Measurements from ENCODE around the gene STPG4.
A peak's percentile ranks its signal among the peaks of the same experiment; 100 is the strongest.

The STPG4 gene, protein sequence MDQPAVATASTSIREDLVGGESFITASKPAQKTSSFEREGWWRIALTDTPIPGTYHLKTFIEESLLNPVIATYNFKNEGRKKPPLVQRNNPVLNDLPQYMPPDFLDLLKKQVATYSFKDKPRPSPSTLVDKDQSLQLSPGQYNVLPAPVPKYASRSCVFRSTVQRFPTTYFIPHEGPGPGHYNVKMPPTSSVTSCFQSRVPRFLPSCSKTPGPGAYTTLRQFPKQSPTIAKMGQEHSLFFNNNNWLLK

GRCh38 chr2:47155091-47155876 lies at the start of gene STPG4:
Gene STPG4, minus strand, starts transcription at chr2:47155308. Its CDS starts 57 bp downstream, at chr2:47155251.
- DNase-seq (ENCODE audit: low read depth in 1 of 2, low spot score in 1 of 2), result no peak
- in situ Hi-C loops (cut with HindIII; ENCODE audit: low pct_unique_long_range_greater_than_20kb, low sequenced_read_pairs), result no loop called here

GRCh38 chr2:47204691-47205090 lies 49.6 kb upstream of the STPG4 start:
- in situ Hi-C loops (cut with HindIII; ENCODE audit: low pct_unique_long_range_greater_than_20kb, low sequenced_read_pairs), result no loop called here
- DNase-seq (ENCODE audit: low read depth in 1 of 2, low spot score in 1 of 2), result no peak
- no peak for TF ChIP-seq JUND (IDR thresholded peaks at IDR 0.05; ENCODE audit: low read depth)

More at GRCh38 chr2:47155091-47155876, at the start of gene STPG4:
- no peak for TF ChIP-seq JUND (IDR thresholded peaks at IDR 0.05; ENCODE audit: low read depth)

DNA sequence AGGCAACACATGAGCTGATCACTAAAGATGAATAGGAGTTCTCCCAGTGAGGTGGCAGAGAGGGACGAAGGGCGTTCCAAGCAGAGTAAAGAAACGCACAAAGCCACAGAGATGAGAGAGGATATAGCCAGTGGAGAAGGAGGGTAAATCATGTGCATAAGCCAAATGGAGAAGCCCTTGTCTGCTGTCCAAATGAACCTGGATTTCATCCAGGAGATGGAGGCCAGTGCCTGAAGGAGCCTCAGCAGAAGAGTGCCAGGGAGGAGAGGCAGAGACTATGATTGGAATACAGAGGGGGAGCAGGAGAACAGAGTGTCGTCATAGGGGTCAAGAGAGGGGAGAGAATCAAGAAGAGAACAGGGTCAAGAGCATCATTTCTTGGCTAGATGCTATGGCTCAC lies 48.9 kb upstream of the STPG4 start:
- no peak for TF ChIP-seq JUND (IDR thresholded peaks at IDR 0.05; ENCODE audit: low read depth)
- DNase-seq (ENCODE audit: low read depth in 1 of 2, low spot score in 1 of 2), result no peak
- in situ Hi-C loops (cut with HindIII; ENCODE audit: low pct_unique_long_range_greater_than_20kb, low sequenced_read_pairs), result no loop called here

- no peak for DNase-seq (ENCODE audit: low read depth in 1 of 2, low spot score in 1 of 2)
- in situ Hi-C loops (cut with HindIII; ENCODE audit: low pct_unique_long_range_greater_than_20kb, low sequenced_read_pairs), result no loop called here
- TF ChIP-seq JUND (IDR thresholded peaks at IDR 0.05; ENCODE audit: low read depth), result no peak
Measured at GRCh38 chr2:47201224-47201623, 46.1 kb upstream of the STPG4 start.

DNA sequence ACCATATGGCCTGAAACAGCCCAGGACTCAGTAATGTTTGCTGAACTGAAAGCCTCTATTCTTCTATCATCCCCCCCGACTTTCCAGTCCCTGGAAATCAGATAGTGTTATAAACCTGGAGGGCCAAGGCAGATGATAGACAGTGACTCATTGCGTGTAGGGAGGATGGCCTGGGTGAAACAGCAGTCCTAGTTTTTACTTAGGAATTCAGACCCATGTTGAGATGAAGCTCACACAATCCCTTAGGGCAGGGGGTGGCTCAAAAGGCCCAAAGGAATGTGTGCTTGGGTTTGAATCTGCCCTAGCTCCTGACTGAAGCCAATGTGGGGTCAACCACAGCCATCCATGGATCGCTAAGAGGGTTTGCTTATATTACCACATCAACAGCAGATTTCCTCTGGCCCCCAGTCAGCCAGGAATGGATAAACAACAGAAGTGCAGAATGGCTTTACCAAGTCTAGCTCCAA lies 43.9 kb upstream of the STPG4 start:
- no peak for TF ChIP-seq JUND (IDR thresholded peaks at IDR 0.05; ENCODE audit: low read depth)
- peak in 1 of 2 experiments; percentile 57 for DNase-seq (ENCODE audit: low read depth in 1 of 2, low spot score in 1 of 2)
- in situ Hi-C loops (cut with HindIII; ENCODE audit: low pct_unique_long_range_greater_than_20kb, low sequenced_read_pairs), result no loop called here

DNA sequence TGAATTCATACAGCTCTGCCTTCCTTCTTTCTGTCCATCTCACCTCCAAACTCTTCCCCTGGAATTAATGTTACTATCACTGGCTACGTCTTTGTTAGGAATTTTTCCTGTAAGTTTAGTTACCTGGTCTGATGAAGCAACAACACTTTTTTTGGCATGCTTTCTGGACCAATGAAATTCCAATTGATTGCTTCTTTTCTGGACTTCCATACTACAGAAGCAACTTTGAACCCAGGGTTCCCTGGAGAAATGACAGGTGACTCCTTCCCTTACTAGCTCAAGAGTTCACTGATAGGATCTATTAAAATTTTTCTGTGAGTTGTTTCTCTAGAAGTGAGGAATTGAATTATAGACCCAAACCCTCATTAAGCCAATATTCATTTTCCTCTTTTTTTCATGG lies 41.4 kb upstream of the STPG4 start:
- in situ Hi-C loops (cut with HindIII; ENCODE audit: low pct_unique_long_range_greater_than_20kb, low sequenced_read_pairs), result no loop called here
- no peak for DNase-seq (ENCODE audit: low read depth in 1 of 2, low spot score in 1 of 2)
- no peak for TF ChIP-seq JUND (IDR thresholded peaks at IDR 0.05; ENCODE audit: low read depth)

DNA sequence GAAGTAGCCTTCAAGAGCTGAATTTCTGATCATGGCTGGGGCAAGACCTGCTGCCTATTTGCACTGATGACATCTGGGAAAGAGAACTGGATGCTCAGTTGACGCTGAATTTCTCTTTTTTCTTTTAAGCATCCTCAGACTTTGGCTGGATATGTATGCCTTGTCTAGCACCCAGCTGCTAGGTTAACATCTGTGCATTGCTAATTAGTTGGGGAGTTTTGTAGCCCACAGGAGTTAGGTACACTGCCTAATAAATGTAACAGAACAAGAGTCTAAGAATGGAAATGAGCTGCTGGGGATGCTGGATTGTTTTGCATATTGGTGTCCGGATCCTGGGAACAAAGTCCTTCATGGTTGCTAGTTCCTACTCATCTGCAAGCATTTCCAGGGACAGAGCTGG lies 40.9 kb upstream of the STPG4 start:
- no peak for DNase-seq (ENCODE audit: low read depth in 1 of 2, low spot score in 1 of 2)
- in situ Hi-C loops (cut with HindIII; ENCODE audit: low pct_unique_long_range_greater_than_20kb, low sequenced_read_pairs), result no loop called here
- TF ChIP-seq JUND (IDR thresholded peaks at IDR 0.05; ENCODE audit: low read depth), result no peak

DNA sequence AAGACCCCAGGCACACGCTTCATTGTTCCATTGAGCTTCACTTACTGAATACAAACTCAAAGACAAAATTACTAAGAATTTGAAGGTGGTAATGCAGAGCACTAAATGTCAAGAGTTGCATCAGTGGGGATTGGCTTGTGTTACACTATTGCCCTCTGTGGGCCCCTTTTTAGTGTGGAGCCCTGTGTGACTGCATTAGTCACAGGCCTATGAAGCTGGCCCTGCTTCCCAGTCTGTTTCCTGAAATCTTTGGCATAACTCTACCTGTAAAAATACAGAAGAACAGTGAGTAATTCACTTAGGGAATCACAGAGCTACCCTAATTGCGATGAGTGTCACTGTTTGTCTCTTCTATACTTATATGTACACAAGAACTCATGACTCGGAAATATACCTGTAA lies 40.0 kb upstream of the STPG4 start:
- TF ChIP-seq JUND (IDR thresholded peaks at IDR 0.05; ENCODE audit: low read depth), result no peak
- no peak for DNase-seq (ENCODE audit: low read depth in 1 of 2, low spot score in 1 of 2)
- in situ Hi-C loops (cut with HindIII; ENCODE audit: low pct_unique_long_range_greater_than_20kb, low sequenced_read_pairs), result no loop called here

DNA sequence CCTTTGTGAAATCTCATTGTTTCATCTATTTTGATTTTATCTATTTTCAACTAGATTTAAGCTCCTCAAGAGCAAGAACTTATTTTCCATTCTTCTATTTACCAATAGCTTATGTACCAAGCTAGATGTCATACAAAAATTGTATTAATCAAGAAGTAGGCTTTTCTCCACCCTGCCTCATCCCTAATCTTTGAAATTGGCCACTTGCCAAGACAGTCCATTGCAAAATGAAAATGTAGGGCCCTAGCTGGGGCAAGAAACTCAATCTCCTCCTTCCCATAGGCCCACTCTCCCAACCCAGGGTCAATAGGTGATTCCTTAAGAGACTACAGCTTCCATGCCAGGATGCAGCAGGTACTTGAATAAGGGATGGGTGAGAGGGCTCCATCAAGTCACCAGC lies 39.3 kb upstream of the STPG4 start:
- DNase-seq (ENCODE audit: low read depth in 1 of 2, low spot score in 1 of 2), result no peak
- in situ Hi-C loops (cut with HindIII; ENCODE audit: low pct_unique_long_range_greater_than_20kb, low sequenced_read_pairs), result no loop called here
- no peak for TF ChIP-seq JUND (IDR thresholded peaks at IDR 0.05; ENCODE audit: low read depth)

- in situ Hi-C loops (cut with HindIII; ENCODE audit: low pct_unique_long_range_greater_than_20kb, low sequenced_read_pairs), result no loop called here
- TF ChIP-seq JUND (IDR thresholded peaks at IDR 0.05; ENCODE audit: low read depth), result no peak
- DNase-seq (ENCODE audit: low read depth in 1 of 2, low spot score in 1 of 2), result no peak
Measured at GRCh38 chr2:47193607-47194006, 38.5 kb upstream of the STPG4 start.

GRCh38 chr2:47190188-47190881 lies 35.2 kb upstream of the STPG4 start:
- in situ Hi-C loops (cut with HindIII; ENCODE audit: low pct_unique_long_range_greater_than_20kb, low sequenced_read_pairs), result no loop called here
- DNase-seq (ENCODE audit: low read depth in 1 of 2, low spot score in 1 of 2), result no peak
- no peak for TF ChIP-seq JUND (IDR thresholded peaks at IDR 0.05; ENCODE audit: low read depth)

DNA sequence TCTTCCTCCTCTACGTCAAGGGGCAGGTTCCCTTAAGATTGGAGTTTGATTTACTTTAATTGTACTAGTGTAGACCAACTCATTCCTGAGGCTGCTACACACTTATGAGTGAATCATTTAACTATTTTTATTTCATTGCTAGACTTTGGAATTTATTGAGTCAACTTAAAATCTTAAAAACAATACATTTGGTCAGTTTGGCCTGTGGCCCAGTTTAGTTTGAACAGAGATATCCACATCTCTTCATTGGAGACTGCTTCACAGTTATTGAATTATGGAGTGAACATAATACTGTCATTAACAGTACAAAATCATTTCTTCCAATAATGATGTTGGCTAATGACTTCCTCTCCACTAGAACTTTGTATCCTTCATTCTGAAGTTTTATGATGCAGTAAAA lies 34.5 kb upstream of the STPG4 start:
- in situ Hi-C loops (cut with HindIII; ENCODE audit: low pct_unique_long_range_greater_than_20kb, low sequenced_read_pairs), result no loop called here
- no peak for DNase-seq (ENCODE audit: low read depth in 1 of 2, low spot score in 1 of 2)
- no peak for TF ChIP-seq JUND (IDR thresholded peaks at IDR 0.05; ENCODE audit: low read depth)

GRCh38 chr2:47187069-47187468 lies 32.0 kb upstream of the STPG4 start:
- in situ Hi-C loops (cut with HindIII; ENCODE audit: low pct_unique_long_range_greater_than_20kb, low sequenced_read_pairs), result no loop called here
- TF ChIP-seq JUND (IDR thresholded peaks at IDR 0.05; ENCODE audit: low read depth), result no peak
- no peak for DNase-seq (ENCODE audit: low read depth in 1 of 2, low spot score in 1 of 2)
